ENCODE data around the gene OAF. TPM values are rescaled to one million over a fixed set of nuclear protein-coding genes. Genes with fewer than 3 reads are reported as not detected.

Gene OAF
- polyA plus RNA-seq, 2 of the 4 experiments (the other 2 are of a cell fraction) = 3.0 to 3.8 TPM

- 38% methylated on average over 7 of the region's 7 CpGs for WGBS (ENCODE audit: missing lambda C conversion rate)
These were observed 49.2 kb downstream of the OAF start for GRCh38 chr11:120259988-120260565.

DNA sequence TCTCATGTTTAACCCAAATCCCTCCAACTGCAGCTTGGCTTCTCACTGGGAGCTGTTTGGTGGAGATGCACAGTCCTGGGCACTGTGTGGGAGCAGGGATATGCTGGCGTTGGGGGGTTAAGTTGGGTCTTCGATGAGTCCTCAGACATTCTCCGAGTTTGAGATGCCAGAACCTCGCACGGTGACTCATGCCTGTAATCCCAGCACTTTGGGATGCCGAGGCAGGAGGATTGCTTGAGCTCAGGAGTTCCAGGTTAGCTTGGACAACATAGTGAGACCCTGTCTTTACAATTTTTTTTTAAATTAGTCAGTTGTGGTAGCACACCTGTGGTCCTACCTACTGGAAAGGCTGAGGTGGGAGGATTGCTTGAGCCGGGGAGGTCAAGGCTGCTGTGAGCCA is 49.8 kb downstream of the OAF start:
- Histone ChIP-seq H3K4me1 (no peaks in the 10 kb centered on the region), H3K27ac (no peak overlapping the region), H3K9me3 (no peaks in the 10 kb centered on the region), H3K4me3 (no peak overlapping the region), H3K4me2 (no peak overlapping the region)
- TF ChIP-seq SMC3 (IDR thresholded peaks at IDR 0.05) (no peak), NPAS2 (CRISPR knock-in tag; IDR thresholded peaks at IDR 0.05; ENCODE audit: borderline replicate concordance) (no peak), GATA3 (IDR thresholded peaks at IDR 0.05; ENCODE audit: borderline replicate concordance) (no peak), RNF2 (IDR thresholded peaks at IDR 0.05; ENCODE audit: borderline replicate concordance, low read depth) (no peak), CHD2 (IDR thresholded peaks at IDR 0.05; ENCODE audit: low read length, partially characterized antibody) (no peak), JUNB (IDR thresholded peaks at IDR 0.05) (no peak), JUN (IDR thresholded peaks at IDR 0.05) (no peak), CBX8 (IDR thresholded peaks at IDR 0.05) (no peak), ZSCAN20 (CRISPR knock-in tag; IDR thresholded peaks at IDR 0.05) (no peak)
- TF ChIP-seq, protein P1, sequence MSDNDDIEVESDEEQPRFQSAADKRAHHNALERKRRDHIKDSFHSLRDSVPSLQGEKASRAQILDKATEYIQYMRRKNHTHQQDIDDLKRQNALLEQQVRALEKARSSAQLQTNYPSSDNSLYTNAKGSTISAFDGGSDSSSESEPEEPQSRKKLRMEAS (IDR thresholded peaks at IDR 0.05) = no peak
- FAIRE-seq = no peak
- ChIA-PET CTCF (interaction anchor here (1.6 kb wide), 1 partner anchor 39 kb away, joined by 4 read pairs; no protein-coding TSS in a partner anchor), POLR2A (no interaction called here)
- no peak for DNase-seq (ENCODE audit: low read depth in 1 of 2, low spot score in 1 of 2)
- 41% methylated on average over 5 of the region's 7 CpGs for WGBS (ENCODE audit: missing lambda C conversion rate)
- no peak for ATAC-seq

More at GRCh38 chr11:120259988-120260565, 49.2 kb downstream of the OAF start:
- FAIRE-seq = no peak
- TF ChIP-seq MYC (IDR thresholded peaks at IDR 0.05; ENCODE audit: borderline replicate concordance, low read length) (no peak), PBX3 (IDR thresholded peaks at IDR 0.05) (no peak), RNF2 (IDR thresholded peaks at IDR 0.05; ENCODE audit: borderline replicate concordance, low read depth) (no peak), CHD2 (IDR thresholded peaks at IDR 0.05; ENCODE audit: low read length, partially characterized antibody) (no peak), RAD21 (conservative IDR thresholded peaks at IDR 0.05 in 1 of 2, IDR thresholded peaks at IDR 0.05 in 1 of 2) (no peak), ZNF302 (CRISPR knock-in tag; IDR thresholded peaks at IDR 0.05) (no peak), RCOR1 (IDR thresholded peaks at IDR 0.05; ENCODE audit: low read depth, low read length) (no peak)
- TF ChIP-seq, protein P2, sequence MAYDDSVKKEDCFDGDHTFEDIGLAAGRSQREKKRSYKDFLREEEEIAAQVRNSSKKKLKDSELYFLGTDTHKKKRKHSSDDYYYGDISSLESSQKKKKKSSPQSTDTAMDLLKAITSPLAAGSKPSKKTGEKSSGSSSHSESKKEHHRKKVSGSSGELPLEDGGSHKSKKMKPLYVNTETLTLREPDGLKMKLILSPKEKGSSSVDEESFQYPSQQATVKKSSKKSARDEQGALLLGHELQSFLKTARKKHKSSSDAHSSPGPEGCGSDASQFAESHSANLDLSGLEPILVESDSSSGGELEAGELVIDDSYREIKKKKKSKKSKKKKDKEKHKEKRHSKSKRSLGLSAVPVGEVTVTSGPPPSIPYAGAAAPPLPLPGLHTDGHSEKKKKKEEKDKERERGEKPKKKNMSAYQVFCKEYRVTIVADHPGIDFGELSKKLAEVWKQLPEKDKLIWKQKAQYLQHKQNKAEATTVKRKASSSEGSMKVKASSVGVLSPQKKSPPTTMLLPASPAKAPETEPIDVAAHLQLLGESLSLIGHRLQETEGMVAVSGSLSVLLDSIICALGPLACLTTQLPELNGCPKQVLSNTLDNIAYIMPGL (CRISPR knock-in tag; IDR thresholded peaks at IDR 0.05; ENCODE audit: borderline replicate concordance) = no peak
- TF ChIP-seq, protein P3, sequence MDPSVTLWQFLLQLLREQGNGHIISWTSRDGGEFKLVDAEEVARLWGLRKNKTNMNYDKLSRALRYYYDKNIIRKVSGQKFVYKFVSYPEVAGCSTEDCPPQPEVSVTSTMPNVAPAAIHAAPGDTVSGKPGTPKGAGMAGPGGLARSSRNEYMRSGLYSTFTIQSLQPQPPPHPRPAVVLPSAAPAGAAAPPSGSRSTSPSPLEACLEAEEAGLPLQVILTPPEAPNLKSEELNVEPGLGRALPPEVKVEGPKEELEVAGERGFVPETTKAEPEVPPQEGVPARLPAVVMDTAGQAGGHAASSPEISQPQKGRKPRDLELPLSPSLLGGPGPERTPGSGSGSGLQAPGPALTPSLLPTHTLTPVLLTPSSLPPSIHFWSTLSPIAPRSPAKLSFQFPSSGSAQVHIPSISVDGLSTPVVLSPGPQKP (IDR thresholded peaks at IDR 0.05; ENCODE audit: low read depth, low read length) = no peak
- TF ChIP-seq, protein P4, sequence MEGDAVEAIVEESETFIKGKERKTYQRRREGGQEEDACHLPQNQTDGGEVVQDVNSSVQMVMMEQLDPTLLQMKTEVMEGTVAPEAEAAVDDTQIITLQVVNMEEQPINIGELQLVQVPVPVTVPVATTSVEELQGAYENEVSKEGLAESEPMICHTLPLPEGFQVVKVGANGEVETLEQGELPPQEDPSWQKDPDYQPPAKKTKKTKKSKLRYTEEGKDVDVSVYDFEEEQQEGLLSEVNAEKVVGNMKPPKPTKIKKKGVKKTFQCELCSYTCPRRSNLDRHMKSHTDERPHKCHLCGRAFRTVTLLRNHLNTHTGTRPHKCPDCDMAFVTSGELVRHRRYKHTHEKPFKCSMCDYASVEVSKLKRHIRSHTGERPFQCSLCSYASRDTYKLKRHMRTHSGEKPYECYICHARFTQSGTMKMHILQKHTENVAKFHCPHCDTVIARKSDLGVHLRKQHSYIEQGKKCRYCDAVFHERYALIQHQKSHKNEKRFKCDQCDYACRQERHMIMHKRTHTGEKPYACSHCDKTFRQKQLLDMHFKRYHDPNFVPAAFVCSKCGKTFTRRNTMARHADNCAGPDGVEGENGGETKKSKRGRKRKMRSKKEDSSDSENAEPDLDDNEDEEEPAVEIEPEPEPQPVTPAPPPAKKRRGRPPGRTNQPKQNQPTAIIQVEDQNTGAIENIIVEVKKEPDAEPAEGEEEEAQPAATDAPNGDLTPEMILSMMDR (IDR thresholded peaks at IDR 0.05) = no peak
- no peak for DNase-seq (ENCODE audit: low read depth in 1 of 2, low spot score in 1 of 2)
- ChIA-PET CTCF (interaction anchor here (1.5 to 1.6 kb wide), 2 partner anchors 15 to 40 kb away, joined by 3 to 4 read pairs; no protein-coding TSS in a partner anchor), POLR2A (no interaction called here)
- no peak overlapping the region for H3K27ac ChIP-seq
- no peaks in the 10 kb centered on the region for H3K4me1 ChIP-seq
- no peaks in the 10 kb centered on the region for H3K9me3 ChIP-seq
- ATAC-seq = no peak
- H3K4me2 ChIP-seq = no peak overlapping the region
- H3K4me3 ChIP-seq = no peak overlapping the region

All from A549 (cell line).